GM18502 (cell line): ENCODE measurements around the gene NDUFB7.
"Not testable (repeated sequence)": the region's sequence is repeated elsewhere in the genome, so short reads cannot be mapped to it uniquely, and the experiment has no call there.

Experiments
- ATAC-seq: cut with Tn5 transposase; IDR thresholded peaks from one replicate; pipeline ENCODE4 v1.9.1; 2021; ENCODE audit warnings: mild to moderate bottlenecking; ENCODE audit not compliant: unreplicated experiment, poor library complexity

The NDUFB7 gene

GRCh38 chr19:14575428-14575980 lies 3.6 kb upstream of the NDUFB7 start:
- ATAC-seq = no peak

- ATAC-seq = no peak
Measured at GRCh38 chr19:14570864-14571527, 870 bp downstream of the NDUFB7 start.

- ATAC-seq = no peak
Measured at GRCh38 chr19:14567079-14567478, 4.8 kb downstream of the NDUFB7 start.

- no peak for ATAC-seq
Measured at GRCh38 chr19:14566712-14567077, 5.2 kb downstream of the NDUFB7 start.

GRCh38 chr19:14565765-14566711 lies 5.8 kb downstream of the NDUFB7 start:
- no peak for ATAC-seq

- ATAC-seq = no peak
Measured at GRCh38 chr19:14565298-14565679, 6.6 kb downstream of the NDUFB7 start.

- ATAC-seq = not testable (repeated sequence)
Measured at GRCh38 chr19:14564652-14565297, 7.1 kb downstream of the NDUFB7 start.

- ATAC-seq = no peak
Measured at GRCh38 chr19:14563989-14564651, 7.7 kb downstream of the NDUFB7 start.

- ATAC-seq = no peak
Measured at GRCh38 chr19:14563590-14563926, 8.3 kb downstream of the NDUFB7 start.

GRCh38 chr19:14562660-14563589 lies 8.9 kb downstream of the NDUFB7 start:
- ATAC-seq = no peak

GRCh38 chr19:14561847-14562351 lies 10.0 kb downstream of the NDUFB7 start:
- ATAC-seq = no peak

GRCh38 chr19:14561249-14561648 lies 10.6 kb downstream of the NDUFB7 start:
- ATAC-seq = no peak

GRCh38 chr19:14560776-14561108 lies 11.1 kb downstream of the NDUFB7 start:
- ATAC-seq = no peak

GRCh38 chr19:14559916-14560775 lies 11.7 kb downstream of the NDUFB7 start:
- no peak for ATAC-seq

- ATAC-seq = no peak
Measured at GRCh38 chr19:14558370-14559066, 13.3 kb downstream of the NDUFB7 start.

GRCh38 chr19:14556662-14557188 lies 15.1 kb downstream of the NDUFB7 start:
- peak; percentile 64 for ATAC-seq

GRCh38 chr19:14555918-14556661 lies 15.8 kb downstream of the NDUFB7 start:
- no peak for ATAC-seq
